B cell (primary cell): ENCODE results near the gene SLITRK1. TPM values are rescaled to one million over a fixed set of nuclear protein-coding genes. Genes with fewer than 3 reads are reported as not detected.

Experiments used
- ATAC-seq: fragments of 200-7000 bp; cut with Tn5 transposase; one replicate; pipeline ENCODE4 v1.10.0; 2021; ENCODE audit warnings: low read depth, mild to moderate bottlenecking, moderate number of reproducible peaks, moderate library complexity
- CTCF ChIA-PET: fragments of 350-600 bp; sonication (Branson Sonifier 250); formaldehyde crosslinking; loops from one replicate; lab custom pipeline; 2021; ENCODE audit warnings: antibody characterized with exemption, inconsistent platforms; lab: Charles Lee
- POLR2A ChIA-PET: fragments of 350-600 bp; sonication (Branson Sonifier 250); formaldehyde crosslinking; loops from one replicate; lab custom pipeline; 2021; ENCODE audit warnings: antibody characterized with exemption; lab: Charles Lee
- DNase-seq: peaks from one replicate; pipeline ENCODE4 v3.0.0; 2013
- H2AFZ ChIP-seq: 2 replicates; pipeline ENCODE4 v1.6.1; 2012; ENCODE audit warnings: mild to moderate bottlenecking, low read depth, low read length; ENCODE audit not compliant: insufficient read depth, poor library complexity, severe bottlenecking
- H3K27ac ChIP-seq, 2 donors: 1 replicate in 1 of 2; 2 replicates in 1 of 2; pipeline ENCODE4 v1.5.1; 2012 to 2013; ENCODE audit warnings: low read length in 2 of 2, mild to moderate bottlenecking in 2 of 2, moderate library complexity in 1 of 2
- H3K27me3 ChIP-seq, 4 experiments: fragments of 200-600 bp in 1 of 4; sonication (generic) in 1 of 4; replicated peaks in 1 of 4; 1 replicate in 2 of 4; 2 replicates in 2 of 4; pipeline versions ENCODE4 v1.6.1 to v1.7.0; 2013 to 2016; ENCODE audit warnings: low read length in 3 of 4, mild to moderate bottlenecking in 2 of 4, mixed read lengths in 1 of 4, moderate library complexity in 1 of 4; ENCODE audit not compliant: insufficient read depth in 4 of 4, control insufficient read depth in 3 of 4; ENCODE audit errors: control extremely low read depth in 1 of 4
- H3K36me3 ChIP-seq, 2 experiments: replicated peaks in 1 of 2; 1 replicate in 1 of 2; 2 replicates in 1 of 2; pipeline versions ENCODE4 v1.6.1 to v1.7.1; 2013; ENCODE audit warnings: low read length in 1 of 2; ENCODE audit not compliant: insufficient read depth in 2 of 2, control insufficient read depth in 1 of 2; ENCODE audit errors: control extremely low read depth in 1 of 2, extremely low read depth in 1 of 2
- H3K4me1 ChIP-seq, 2 donors: fragments of 200-600 bp in 1 of 2; sonication (generic) in 1 of 2; 1 replicate in 1 of 2; 2 replicates in 1 of 2; pipeline versions ENCODE4 v1.5.1 to v1.6.1; 2013 to 2017; ENCODE audit warnings: low read length in 2 of 2; ENCODE audit not compliant: control insufficient read depth in 2 of 2, insufficient read depth in 2 of 2
- H3K4me2 ChIP-seq: replicated peaks from 2 replicates; pipeline ENCODE3; 2012; ENCODE audit warnings: mild to moderate bottlenecking, low read depth, low read length; ENCODE audit not compliant: poor library complexity, severe bottlenecking
- H3K4me3 ChIP-seq, 5 experiments: fragments of 200-600 bp in 1 of 5; sonication (generic) in 1 of 5; 1 replicate in 3 of 5; 2 replicates in 2 of 5; pipeline versions ENCODE4 v1.5.1 to v1.7.0; 2011 to 2016; ENCODE audit warnings: low read length in 4 of 5, mild to moderate bottlenecking in 4 of 5, low read depth in 2 of 5, control low read depth in 1 of 5, moderate library complexity in 1 of 5; ENCODE audit not compliant: insufficient read depth in 1 of 5; ENCODE audit errors: control extremely low read depth in 1 of 5, extremely low read depth in 1 of 5
- H3K79me2 ChIP-seq: fragments of 200-600 bp; sonication (generic); one replicate; pipeline ENCODE4 v1.6.0; 2016; ENCODE audit warnings: low read length; ENCODE audit not compliant: control insufficient read depth, insufficient read depth
- H3K9ac ChIP-seq: fragments of 200-600 bp; sonication (generic); 2 replicates; pipeline ENCODE4 v1.6.1; 2017; ENCODE audit warnings: mild to moderate bottlenecking, low read length, moderate library complexity
- H3K9me3 ChIP-seq, 3 donors: one replicate each; pipeline versions ENCODE4 v1.6.1 to v1.7.1; 2013; ENCODE audit warnings: low read length in 2 of 3; ENCODE audit not compliant: control insufficient read depth in 2 of 3, insufficient read depth in 1 of 3; ENCODE audit errors: control extremely low read depth in 1 of 3
- H4K20me1 ChIP-seq: 2 replicates; pipeline ENCODE4 v1.6.0; 2012; ENCODE audit warnings: mild to moderate bottlenecking, low read length; ENCODE audit not compliant: insufficient read depth, control insufficient read depth, poor library complexity, severe bottlenecking
- H3K27ac Mint-ChIP-seq: one replicate; pipeline ENCODE4 v1.8.0; 2021; ENCODE audit warnings: mixed read lengths
- H3K27me3 Mint-ChIP-seq: one replicate; pipeline ENCODE4 v1.8.0; 2021; ENCODE audit warnings: mixed read lengths
- H3K4me1 Mint-ChIP-seq: one replicate; pipeline ENCODE4 v1.8.0; 2021; ENCODE audit warnings: mixed read lengths
- H3K4me3 Mint-ChIP-seq: one replicate; pipeline ENCODE4 v1.8.0; 2021; ENCODE audit warnings: mixed read lengths
- H3K9me3 Mint-ChIP-seq: one replicate; pipeline ENCODE4 v1.8.0; 2022; ENCODE audit warnings: mixed read lengths; ENCODE audit not compliant: insufficient read depth
- EZH2 ChIP-seq: IDR thresholded peaks from 2 replicates; pipeline ENCODE4 v1.6.1; 2012; ENCODE audit warnings: borderline replicate concordance, low read depth, mild to moderate bottlenecking, moderate library complexity, low read length; ENCODE audit not compliant: insufficient read depth, poor library complexity, severe bottlenecking
- WGBS: methylation state at CpG from one replicate; pipeline ENCODE4 v1.1.5; 2013; ENCODE audit warnings: missing lambda C conversion rate; ENCODE audit not compliant: insufficient coverage; 5-methylcytosine and 5-hydroxymethylcytosine counted together
- intact Hi-C: fragments of 100-400 bp; cut with micrococcal nuclease; formaldehyde crosslinking; loops from one replicate; pipeline ENCODE4 v1.10.0; 2022
- polyA plus RNA-seq: library from polyadenylated mRNA; depleted of rRNA; stranded (reverse); fragments of >200 nt; gene quantifications from 2 replicates; pipeline ENCODE4 v1.2.3, GENCODE V29; 2012
- total RNA-seq, 2 donors: library from RNA; stranded (reverse); fragments of 120-200 nt in 1 of 2; gene quantifications; 1 replicate in 1 of 2; 2 replicates in 1 of 2; pipeline versions ENCODE4 v1.2.3 to v1.2.4, GENCODE V29; 2013 to 2022
- TF ChIP-seq, protein P1 (sequence below): fragments of 200-600 bp; IDR thresholded peaks from one replicate; pipeline ENCODE4 v1.8.0; 2022; ENCODE audit warnings: antibody characterized with exemption, mild to moderate bottlenecking

The SLITRK1 gene
- total and polyA plus RNA-seq, 2 donors (not counting 1 experiment from before 2014, with no cell fraction given): not detected

DNA sequence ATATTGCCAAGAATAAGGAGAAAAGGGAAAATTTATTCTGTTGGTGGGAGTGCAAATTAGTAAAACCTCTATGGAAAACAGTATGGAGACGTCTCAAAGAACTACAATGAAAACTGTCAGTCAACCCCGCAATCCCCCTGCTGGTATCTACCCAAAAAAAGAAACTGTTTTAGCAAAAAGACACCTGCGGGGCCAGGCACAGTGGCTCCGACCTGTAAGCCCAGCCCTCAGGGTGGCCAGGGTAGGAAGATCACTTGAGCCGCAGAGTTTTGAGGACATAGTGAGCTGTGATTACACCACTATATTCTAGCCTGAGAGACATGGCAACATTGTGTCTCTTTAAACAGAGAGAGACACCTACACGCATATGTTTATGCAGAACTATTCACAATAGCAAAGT lies 37.5 kb upstream of the SLITRK1 start:
- POLR2A ChIA-PET: no interaction called here
- H3K4me2 ChIP-seq: no peak overlapping the region
- no peak for DNase-seq

DNA sequence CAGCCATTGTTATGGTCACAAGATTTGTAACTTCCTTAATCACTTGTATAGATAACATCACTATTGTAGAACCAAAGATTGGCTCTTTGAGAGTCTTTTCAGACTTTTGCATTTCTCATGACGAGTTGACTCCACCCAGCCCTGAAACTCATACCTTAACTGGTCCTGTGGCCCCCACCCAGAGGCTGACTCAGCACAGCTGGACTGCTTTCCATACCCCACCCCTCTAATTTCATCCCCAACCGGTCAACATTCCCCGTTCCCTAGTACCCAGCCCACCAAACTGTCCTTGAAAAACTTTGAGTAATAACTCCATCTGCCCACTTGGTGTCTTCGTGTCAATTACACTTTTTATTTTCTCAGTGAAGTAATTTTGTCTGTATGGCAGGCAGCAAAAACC lies 32.1 kb upstream of the SLITRK1 start:
- Mint-ChIP-seq H3K4me1 (no peaks in the 10 kb centered on the region), H3K4me3 (no peak overlapping the region), H3K27me3 (no peaks in the 10 kb centered on the region), H3K9me3 (peaks cover 7% of the 10 kb centered on the region), H3K27ac (no peak overlapping the region)
- H4K20me1 ChIP-seq: no peaks in the 10 kb centered on the region
- intact Hi-C loops: no loop called here
- no peak for ATAC-seq
- H3K9me3 ChIP-seq: no peaks in the 10 kb centered on the region
- no peak overlapping the region for H2AFZ ChIP-seq
- H3K9ac ChIP-seq: no peak overlapping the region
- ChIA-PET POLR2A (no interaction called here), CTCF (no interaction called here)
- no peak for DNase-seq
- TF ChIP-seq, protein P1, sequence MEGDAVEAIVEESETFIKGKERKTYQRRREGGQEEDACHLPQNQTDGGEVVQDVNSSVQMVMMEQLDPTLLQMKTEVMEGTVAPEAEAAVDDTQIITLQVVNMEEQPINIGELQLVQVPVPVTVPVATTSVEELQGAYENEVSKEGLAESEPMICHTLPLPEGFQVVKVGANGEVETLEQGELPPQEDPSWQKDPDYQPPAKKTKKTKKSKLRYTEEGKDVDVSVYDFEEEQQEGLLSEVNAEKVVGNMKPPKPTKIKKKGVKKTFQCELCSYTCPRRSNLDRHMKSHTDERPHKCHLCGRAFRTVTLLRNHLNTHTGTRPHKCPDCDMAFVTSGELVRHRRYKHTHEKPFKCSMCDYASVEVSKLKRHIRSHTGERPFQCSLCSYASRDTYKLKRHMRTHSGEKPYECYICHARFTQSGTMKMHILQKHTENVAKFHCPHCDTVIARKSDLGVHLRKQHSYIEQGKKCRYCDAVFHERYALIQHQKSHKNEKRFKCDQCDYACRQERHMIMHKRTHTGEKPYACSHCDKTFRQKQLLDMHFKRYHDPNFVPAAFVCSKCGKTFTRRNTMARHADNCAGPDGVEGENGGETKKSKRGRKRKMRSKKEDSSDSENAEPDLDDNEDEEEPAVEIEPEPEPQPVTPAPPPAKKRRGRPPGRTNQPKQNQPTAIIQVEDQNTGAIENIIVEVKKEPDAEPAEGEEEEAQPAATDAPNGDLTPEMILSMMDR: no peak
- no peak for TF ChIP-seq EZH2
- no peaks in the 10 kb centered on the region for H3K36me3 ChIP-seq
- no peak overlapping the region for H3K27ac ChIP-seq
- H3K27me3 ChIP-seq: no peaks in the 10 kb centered on the region
- H3K79me2 ChIP-seq: no peaks in the 10 kb centered on the region
- 54% methylated on average over 3 of the region's 4 CpGs for WGBS
- no peak overlapping the region for H3K4me2 ChIP-seq
- H3K4me3 ChIP-seq: no peak overlapping the region
- no peaks in the 10 kb centered on the region for H3K4me1 ChIP-seq

More for the DNA sequence above, 37.5 kb upstream of the SLITRK1 start:
- Mint-ChIP-seq H3K9me3 (no peaks in the 10 kb centered on the region), H3K27ac (no peak overlapping the region), H3K4me3 (no peak overlapping the region), H3K27me3 (no peaks in the 10 kb centered on the region), H3K4me1 (no peaks in the 10 kb centered on the region)
- no peak overlapping the region for H3K9ac ChIP-seq
- no peaks in the 10 kb centered on the region for H3K79me2 ChIP-seq
- intact Hi-C loops: no loop called here
- no peak overlapping the region for H2AFZ ChIP-seq
- H3K27me3 ChIP-seq: no peaks in the 10 kb centered on the region
- no peak overlapping the region for H3K27ac ChIP-seq
- no peak overlapping the region for H3K4me3 ChIP-seq
- no peak for ATAC-seq
- 91% methylated on average over 4 of the region's 6 CpGs for WGBS
- H4K20me1 ChIP-seq: no peaks in the 10 kb centered on the region
- TF ChIP-seq, protein P1: no peak
- no peak for TF ChIP-seq EZH2
- H3K9me3 ChIP-seq: no peaks in the 10 kb centered on the region
- CTCF ChIA-PET: no interaction called here
- no peaks in the 10 kb centered on the region for H3K36me3 ChIP-seq
- H3K4me1 ChIP-seq: no peaks in the 10 kb centered on the region
